HCT116 (cell line): ENCODE data around the gene FKBP15. TPM values are rescaled to one million over a fixed set of nuclear protein-coding genes. Genes with fewer than 3 reads are reported as not detected.
A peak's percentile ranks its signal among the peaks of the same experiment; 100 is the strongest.

ENCODE experiments used
- ATAC-seq: fragments of 200-7000 bp; cut with Tn5 transposase; 2 replicates; pipeline ENCODE4 v1.9.1; 2020; ENCODE audit warnings: mild to moderate bottlenecking, moderate library complexity
- BruUV-seq: library from RNA; stranded (reverse); fragments of 400-500 nt; replicated peaks from 2 replicates; lab custom pipeline; 2021; lab: Mats Ljungman, UMichigan
- CTCF ChIA-PET: fragments of 300-600 bp; sonication (Branson Sonifier 250); formaldehyde crosslinking; loops from one replicate; lab custom pipeline; 2021; ENCODE audit warnings: antibody characterized with exemption; lab: Charles Lee
- POLR2A ChIA-PET: fragments of 300-600, 350-600 bp; sonication (Branson Sonifier 250); formaldehyde crosslinking; loops from one replicate; lab custom pipeline; 2021; ENCODE audit warnings: antibody characterized with exemption; lab: Charles Lee
- RAD21 ChIA-PET, 2 experiments: fragments of 300-600 bp; sonication (Branson Sonifier 250); formaldehyde crosslinking; loops; one replicate each; lab custom pipeline; 2023; ENCODE audit warnings: low total read pairs in 2 of 2; ENCODE audit not compliant: uncharacterized antibody in 2 of 2, unreplicated experiment in 2 of 2, low non-redundant PET in 1 of 2; lab: Charles Lee
- DNase-seq: peaks from one replicate; pipeline ENCODE4 v3.0.0-alpha.2; 2010; ENCODE audit warnings: low read depth, low spot score
- H2AFZ ChIP-seq: fragments of 200-600 bp; shearing (Covaris generic), sonication (generic); 2 replicates; pipeline ENCODE4 v1.6.1; 2017; ENCODE audit warnings: low read depth, mixed run types, mixed read lengths, antibody characterized with exemption, low read length; ENCODE audit not compliant: poor library complexity, severe bottlenecking
- H3K27ac ChIP-seq: 2 replicates; pipeline ENCODE4 v1.5.1; 2012; ENCODE audit warnings: low read depth, low read length
- H3K27me3 ChIP-seq: fragments of 200-600 bp; sonication (generic); 2 replicates; pipeline ENCODE4 v1.6.1; 2016; ENCODE audit warnings: mixed run types, low read length, mixed read lengths; ENCODE audit not compliant: insufficient read depth
- H3K36me3 ChIP-seq, 2 experiments: fragments of 200-500 bp in 1 of 2; fragments of 200-600 bp in 1 of 2; sonication (Bioruptor generic) in 1 of 2; sonication (generic) in 1 of 2; 2 replicates each; pipeline versions ENCODE4 v1.5.1 to v1.6.1; 2014 to 2016; ENCODE audit warnings: low read length in 2 of 2, inconsistent platforms in 1 of 2, mixed read lengths in 1 of 2, mixed run types in 1 of 2; ENCODE audit not compliant: insufficient read depth in 2 of 2, control insufficient read depth in 1 of 2
- H3K4me1 ChIP-seq, 2 experiments: fragments of 200-600 bp in 1 of 2; sonication (generic) in 1 of 2; 2 replicates each; pipeline versions ENCODE4 v1.5.1 to v1.6.1; 2012 to 2017; ENCODE audit warnings: low read length in 2 of 2, inconsistent platforms in 1 of 2, mild to moderate bottlenecking in 1 of 2, mixed read lengths in 1 of 2, mixed run types in 1 of 2, moderate library complexity in 1 of 2; ENCODE audit not compliant: insufficient read depth in 2 of 2, control insufficient read depth in 1 of 2
- H3K4me2 ChIP-seq: fragments of 200-600 bp; sonication (generic); 2 replicates; pipeline ENCODE4 v1.6.1; 2017; ENCODE audit warnings: mixed run types, low read length, mixed read lengths
- H3K4me3 ChIP-seq, 2 experiments: fragments of 200-600 bp in 1 of 2; sonication (generic) in 1 of 2; replicated peaks in 1 of 2; 2 replicates each; pipeline ENCODE4 v1.5.1; 2011 to 2016; ENCODE audit warnings: low read length in 2 of 2, control low read depth in 1 of 2, low read depth in 1 of 2, mild to moderate bottlenecking in 1 of 2, mixed read lengths in 1 of 2, mixed run types in 1 of 2
- H3K79me2 ChIP-seq: fragments of 200-600 bp; sonication (generic); 2 replicates; pipeline ENCODE4 v1.6.1; 2017; ENCODE audit warnings: mild to moderate bottlenecking, mixed run types, low read length, moderate library complexity, mixed read lengths; ENCODE audit not compliant: insufficient read depth
- H3K9ac ChIP-seq: fragments of 200-600 bp; sonication (generic); 2 replicates; pipeline ENCODE4 v1.6.1; 2016; ENCODE audit warnings: low read length, mixed read lengths
- H3K9me2 ChIP-seq: fragments of 200-600 bp; sonication (generic), shearing (Covaris generic); 2 replicates; pipeline ENCODE4 v1.6.1; 2017; ENCODE audit warnings: mixed run types, mild to moderate bottlenecking, moderate library complexity; ENCODE audit not compliant: insufficient read depth
- H3K9me3 ChIP-seq, 2 experiments: fragments of 200-500 bp in 1 of 2; fragments of 200-600 bp in 1 of 2; sonication (Bioruptor generic) in 1 of 2; sonication (generic) in 1 of 2; 2 replicates each; pipeline ENCODE4 v1.6.1; 2014 to 2017; ENCODE audit warnings: low read length in 2 of 2, mixed read lengths in 2 of 2, inconsistent platforms in 1 of 2, low read depth in 1 of 2, mild to moderate bottlenecking in 1 of 2, mixed run types in 1 of 2, moderate library complexity in 1 of 2; ENCODE audit not compliant: control insufficient read depth in 1 of 2, insufficient read depth in 1 of 2
- H4K20me1 ChIP-seq: fragments of 200-600 bp; sonication (generic), shearing (Covaris generic); 2 replicates; pipeline ENCODE4 v1.6.1; 2017; ENCODE audit warnings: mixed run types, mild to moderate bottlenecking, moderate library complexity; ENCODE audit not compliant: insufficient read depth
- CEBPB ChIP-seq: IDR thresholded peaks from 2 replicates; pipeline ENCODE4 v1.6.1; 2012; ENCODE audit warnings: low read depth
- FOSL1 ChIP-seq: IDR thresholded peaks from 2 replicates; pipeline ENCODE4 v1.6.1; 2012; ENCODE audit warnings: low read depth
- JUND ChIP-seq: IDR thresholded peaks from 2 replicates; pipeline ENCODE4 v1.6.1; 2012
- RAD21 ChIP-seq: IDR thresholded peaks from 2 replicates; pipeline ENCODE4 v1.6.1; 2012; ENCODE audit warnings: low read depth, mild to moderate bottlenecking
- SIN3A ChIP-seq: IDR thresholded peaks from 2 replicates; pipeline ENCODE4 v1.6.1; 2012; ENCODE audit warnings: low read depth
- TCF7L2 ChIP-seq: IDR thresholded peaks from 2 replicates; pipeline ENCODE4 v1.7.0; 2011; ENCODE audit warnings: borderline replicate concordance, inconsistent platforms; ENCODE audit not compliant: insufficient read depth, insufficient read length; ENCODE audit errors: extremely low read depth
- YY1 ChIP-seq: IDR thresholded peaks from 2 replicates; pipeline ENCODE4 v1.6.1; 2011; ENCODE audit warnings: low read length, low read depth, moderate library complexity, mild to moderate bottlenecking; ENCODE audit not compliant: insufficient replicate concordance; ENCODE audit errors: extremely low read depth
- intact Hi-C: fragments of 100-400 bp; cut with micrococcal nuclease; formaldehyde crosslinking; loops from 2 replicates; pipeline ENCODE4 v1.10.0; 2022
- total RNA-seq: library from RNA; stranded (reverse); gene quantifications from one replicate; pipeline ENCODE4 v1.2.1, GENCODE V29; 2021; ENCODE audit not compliant: unreplicated experiment
- TF ChIP-seq, protein P1 (sequence below): IDR thresholded peaks from 2 replicates; pipeline ENCODE4 v1.6.1; 2012; ENCODE audit warnings: low read depth
- TF ChIP-seq, protein P2 (sequence below): IDR thresholded peaks from 2 replicates; pipeline ENCODE4 v1.6.1; 2012
- TF ChIP-seq, protein P3 (sequence below): IDR thresholded peaks from 2 replicates; pipeline ENCODE4 v1.6.1; 2012

Gene FKBP15
- total RNA-seq, 1 experiment from 2014 or later, result 13.8 TPM

- H3K4me2 ChIP-seq, result peak overlapping the region; percentile 29
- BruUV-seq, result no TSS peak
- peak; percentile 6 for DNase-seq
- H3K27me3 ChIP-seq, result no peaks in the 10 kb centered on the region
- peaks cover 14 to 41% of the 10 kb centered on the region in 2 experiments; a peak in 3 of 4 replicates for H3K36me3 ChIP-seq
- H3K27ac ChIP-seq, result no peak overlapping the region
- H2AFZ ChIP-seq, result no peak overlapping the region
- POLR2A ChIA-PET, result no interaction called here
- no peak overlapping the region for H3K4me3 ChIP-seq
- H3K9me3 ChIP-seq, result no peaks in the 10 kb centered on the region
- no peaks in the 10 kb centered on the region for H3K9me2 ChIP-seq
- RAD21 ChIA-PET, result no interaction called here
- no peak overlapping the region for H3K9ac ChIP-seq
- H3K4me1 ChIP-seq, result peaks cover 0 to 12% of the 10 kb centered on the region in 2 experiments; a peak in 1 of 4 replicates
- peak; percentile 42; the same call in 1 of the 2 replicates for ATAC-seq
- intact Hi-C loops, result no loop called here
- H4K20me1 ChIP-seq, result no peaks in the 10 kb centered on the region
- CTCF ChIA-PET, result no interaction called here
- peak; percentile 64; the same call in 1 of the 2 replicates for TF ChIP-seq CEBPB
- TF ChIP-seq, protein P1, sequence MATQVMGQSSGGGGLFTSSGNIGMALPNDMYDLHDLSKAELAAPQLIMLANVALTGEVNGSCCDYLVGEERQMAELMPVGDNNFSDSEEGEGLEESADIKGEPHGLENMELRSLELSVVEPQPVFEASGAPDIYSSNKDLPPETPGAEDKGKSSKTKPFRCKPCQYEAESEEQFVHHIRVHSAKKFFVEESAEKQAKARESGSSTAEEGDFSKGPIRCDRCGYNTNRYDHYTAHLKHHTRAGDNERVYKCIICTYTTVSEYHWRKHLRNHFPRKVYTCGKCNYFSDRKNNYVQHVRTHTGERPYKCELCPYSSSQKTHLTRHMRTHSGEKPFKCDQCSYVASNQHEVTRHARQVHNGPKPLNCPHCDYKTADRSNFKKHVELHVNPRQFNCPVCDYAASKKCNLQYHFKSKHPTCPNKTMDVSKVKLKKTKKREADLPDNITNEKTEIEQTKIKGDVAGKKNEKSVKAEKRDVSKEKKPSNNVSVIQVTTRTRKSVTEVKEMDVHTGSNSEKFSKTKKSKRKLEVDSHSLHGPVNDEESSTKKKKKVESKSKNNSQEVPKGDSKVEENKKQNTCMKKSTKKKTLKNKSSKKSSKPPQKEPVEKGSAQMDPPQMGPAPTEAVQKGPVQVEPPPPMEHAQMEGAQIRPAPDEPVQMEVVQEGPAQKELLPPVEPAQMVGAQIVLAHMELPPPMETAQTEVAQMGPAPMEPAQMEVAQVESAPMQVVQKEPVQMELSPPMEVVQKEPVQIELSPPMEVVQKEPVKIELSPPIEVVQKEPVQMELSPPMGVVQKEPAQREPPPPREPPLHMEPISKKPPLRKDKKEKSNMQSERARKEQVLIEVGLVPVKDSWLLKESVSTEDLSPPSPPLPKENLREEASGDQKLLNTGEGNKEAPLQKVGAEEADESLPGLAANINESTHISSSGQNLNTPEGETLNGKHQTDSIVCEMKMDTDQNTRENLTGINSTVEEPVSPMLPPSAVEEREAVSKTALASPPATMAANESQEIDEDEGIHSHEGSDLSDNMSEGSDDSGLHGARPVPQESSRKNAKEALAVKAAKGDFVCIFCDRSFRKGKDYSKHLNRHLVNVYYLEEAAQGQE, result no peak
- no peaks in the 10 kb centered on the region for H3K79me2 ChIP-seq
These were observed 33.0 kb downstream of the FKBP15 start for GRCh38 chr9:113187929-113188595.

- Histone ChIP-seq H3K4me2 (no peak overlapping the region), H3K79me2 (no peaks in the 10 kb centered on the region), H3K4me3 (no peak overlapping the region), H3K9me3 (no peaks in the 10 kb centered on the region), H3K36me3 (peaks cover 18 to 40% of the 10 kb centered on the region in 2 experiments; a peak in 3 of 4 replicates), H3K9me2 (no peaks in the 10 kb centered on the region), H3K27ac (no peak overlapping the region), H4K20me1 (no peaks in the 10 kb centered on the region), H3K27me3 (no peaks in the 10 kb centered on the region), H3K9ac (no peak overlapping the region), H3K4me1 (peaks cover 0 to 12% of the 10 kb centered on the region in 2 experiments; a peak in 1 of 4 replicates), H2AFZ (no peak overlapping the region)
- no TSS peak for BruUV-seq
- intact Hi-C loops, result no loop called here
- ChIA-PET RAD21 (no interaction called here), POLR2A (no interaction called here), CTCF (no interaction called here)
- ATAC-seq (no peak), DNase-seq (no peak)
- TF ChIP-seq FOSL1 (no peak), SIN3A (no peak), YY1 (no peak), TCF7L2 (no peak), RAD21 (no peak), JUND (no peak)
- TF ChIP-seq, protein P1, result no peak
- TF ChIP-seq, protein P2, sequence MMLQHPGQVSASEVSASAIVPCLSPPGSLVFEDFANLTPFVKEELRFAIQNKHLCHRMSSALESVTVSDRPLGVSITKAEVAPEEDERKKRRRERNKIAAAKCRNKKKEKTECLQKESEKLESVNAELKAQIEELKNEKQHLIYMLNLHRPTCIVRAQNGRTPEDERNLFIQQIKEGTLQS, result no peak
- TF ChIP-seq, protein P3, sequence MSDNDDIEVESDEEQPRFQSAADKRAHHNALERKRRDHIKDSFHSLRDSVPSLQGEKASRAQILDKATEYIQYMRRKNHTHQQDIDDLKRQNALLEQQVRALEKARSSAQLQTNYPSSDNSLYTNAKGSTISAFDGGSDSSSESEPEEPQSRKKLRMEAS, result no peak
These were observed 34.8 kb downstream of the FKBP15 start for GRCh38 chr9:113186137-113186755.
